ENCODE measurements around the gene THSD4. TPM values are rescaled to one million over a fixed set of nuclear protein-coding genes. Genes with fewer than 3 reads are reported as not detected.

THSD4 gene
- total RNA-seq, 1 donor from 2014 or later, result 2.5 TPM

GRCh38 chr15:71801935-71802655, 686.8 kb downstream of the THSD4 start:
- Mint-ChIP-seq H3K4me3 (ENCODE audit: unreplicated experiment) (no peak overlapping the region), H3K36me3 (ENCODE audit: low read depth, unreplicated experiment) (no peaks in the 10 kb centered on the region), H3K4me1 (ENCODE audit: low read depth, unreplicated experiment) (peaks cover 18% of the 10 kb centered on the region), H3K27me3 (ENCODE audit: low read depth, unreplicated experiment) (no peaks in the 10 kb centered on the region), H3K27ac (ENCODE audit: unreplicated experiment) (no peak overlapping the region), H3K9me3 (ENCODE audit: unreplicated experiment) (no peaks in the 10 kb centered on the region)
- no peaks in the 10 kb centered on the region for H3K79me2 ChIP-seq (ENCODE audit: insufficient read depth, low read length)
- H3K36me3 ChIP-seq (ENCODE audit: insufficient read depth, low read length), result no peaks in the 10 kb centered on the region
- H3K4me2 ChIP-seq (ENCODE audit: low read length), result no peak overlapping the region
- FAIRE-seq, result no peak
- no peak for DNase-seq (ENCODE audit: low read depth)
- no peaks in the 10 kb centered on the region for H3K9me3 ChIP-seq (ENCODE audit: insufficient read depth, low read depth, low read length)
- no peaks in the 10 kb centered on the region for H3K27me3 ChIP-seq (ENCODE audit: insufficient read depth, low read length)
- TF ChIP-seq CTCF (IDR thresholded peaks at IDR 0.05; ENCODE audit: insufficient read depth, low read depth, low read length) (no peak), EZH2 (IDR thresholded peaks at IDR 0.05; ENCODE audit: insufficient read depth, low read length) (no peak)
- no peak overlapping the region for H3K4me3 ChIP-seq (ENCODE audit: insufficient read depth, low read depth, low read length)
- no peak overlapping the region for H2AFZ ChIP-seq (ENCODE audit: low read depth, low read length)
- no peak overlapping the region for H3K9ac ChIP-seq (ENCODE audit: low read length)
- H3K27ac ChIP-seq (ENCODE audit: low read depth, low read length), result no peak overlapping the region
- H3K4me1 ChIP-seq (ENCODE audit: insufficient read depth, low read length), result peaks cover 15% of the 10 kb centered on the region
- no peaks in the 10 kb centered on the region for H4K20me1 ChIP-seq (ENCODE audit: insufficient read depth, low read length)

- H3K4me1 ChIP-seq (ENCODE audit: insufficient read depth, low read length), result peaks cover 22% of the 10 kb centered on the region
- Mint-ChIP-seq H3K36me3 (ENCODE audit: low read depth, unreplicated experiment) (no peaks in the 10 kb centered on the region), H3K27me3 (ENCODE audit: low read depth, unreplicated experiment) (no peaks in the 10 kb centered on the region), H3K27ac (ENCODE audit: unreplicated experiment) (no peak overlapping the region), H3K4me1 (ENCODE audit: low read depth, unreplicated experiment) (peaks cover 25% of the 10 kb centered on the region), H3K4me3 (ENCODE audit: unreplicated experiment) (no peak overlapping the region), H3K9me3 (ENCODE audit: unreplicated experiment) (no peaks in the 10 kb centered on the region)
- no peak overlapping the region for H3K9ac ChIP-seq (ENCODE audit: low read length)
- H3K9me3 ChIP-seq (ENCODE audit: insufficient read depth, low read depth, low read length), result no peaks in the 10 kb centered on the region
- H2AFZ ChIP-seq (ENCODE audit: low read depth, low read length), result no peak overlapping the region
- no peak overlapping the region for H3K27ac ChIP-seq (ENCODE audit: low read depth, low read length)
- H3K4me3 ChIP-seq (ENCODE audit: insufficient read depth, low read depth, low read length), result no peak overlapping the region
- no peaks in the 10 kb centered on the region for H3K79me2 ChIP-seq (ENCODE audit: insufficient read depth, low read length)
- H3K27me3 ChIP-seq (ENCODE audit: insufficient read depth, low read length), result no peaks in the 10 kb centered on the region
- DNase-seq (ENCODE audit: low read depth) (no peak), FAIRE-seq (no peak)
- no peak overlapping the region for H3K4me2 ChIP-seq (ENCODE audit: low read length)
- H4K20me1 ChIP-seq (ENCODE audit: insufficient read depth, low read length), result no peaks in the 10 kb centered on the region
- TF ChIP-seq EZH2 (IDR thresholded peaks at IDR 0.05; ENCODE audit: insufficient read depth, low read length), result no peak
- TF ChIP-seq CTCF (IDR thresholded peaks at IDR 0.05; ENCODE audit: insufficient read depth, low read depth, low read length), result no peak
- no peaks in the 10 kb centered on the region for H3K36me3 ChIP-seq (ENCODE audit: insufficient read depth, low read length)
Measured at GRCh38 chr15:71802770-71803169, 687.5 kb downstream of the THSD4 start.

- no peak for FAIRE-seq
- no peak overlapping the region for H2AFZ ChIP-seq (ENCODE audit: low read depth, low read length)
Measured at GRCh38 chr15:71804226-71804625, 689.0 kb downstream of the THSD4 start.

More at GRCh38 chr15:71804226-71804625, 689.0 kb downstream of the THSD4 start:
- peaks cover 25% of the 10 kb centered on the region for H3K4me1 ChIP-seq (ENCODE audit: insufficient read depth, low read length)
- Mint-ChIP-seq H3K4me1 (ENCODE audit: low read depth, unreplicated experiment) (peaks cover 29% of the 10 kb centered on the region), H3K36me3 (ENCODE audit: low read depth, unreplicated experiment) (no peaks in the 10 kb centered on the region), H3K27me3 (ENCODE audit: low read depth, unreplicated experiment) (peaks cover 6% of the 10 kb centered on the region), H3K4me3 (ENCODE audit: unreplicated experiment) (no peak overlapping the region), H3K27ac (ENCODE audit: unreplicated experiment) (no peak overlapping the region), H3K9me3 (ENCODE audit: unreplicated experiment) (no peaks in the 10 kb centered on the region)
- H3K9me3 ChIP-seq (ENCODE audit: insufficient read depth, low read depth, low read length), result no peaks in the 10 kb centered on the region
- no peaks in the 10 kb centered on the region for H3K27me3 ChIP-seq (ENCODE audit: insufficient read depth, low read length)
- H4K20me1 ChIP-seq (ENCODE audit: insufficient read depth, low read length), result no peaks in the 10 kb centered on the region
- no peak overlapping the region for H3K27ac ChIP-seq (ENCODE audit: low read depth, low read length)
- DNase-seq (ENCODE audit: low read depth), result no peak
- H3K9ac ChIP-seq (ENCODE audit: low read length), result no peak overlapping the region
- H3K36me3 ChIP-seq (ENCODE audit: insufficient read depth, low read length), result no peaks in the 10 kb centered on the region
- TF ChIP-seq EZH2 (IDR thresholded peaks at IDR 0.05; ENCODE audit: insufficient read depth, low read length), result no peak
- no peak for TF ChIP-seq CTCF (IDR thresholded peaks at IDR 0.05; ENCODE audit: insufficient read depth, low read depth, low read length)
- H3K79me2 ChIP-seq (ENCODE audit: insufficient read depth, low read length), result no peaks in the 10 kb centered on the region
- no peak overlapping the region for H3K4me2 ChIP-seq (ENCODE audit: low read length)
- H3K4me3 ChIP-seq (ENCODE audit: insufficient read depth, low read depth, low read length), result no peak overlapping the region
